ENCODE data around the gene TMEM272. TPM values are rescaled to one million over a fixed set of nuclear protein-coding genes. Genes with fewer than 3 reads are reported as not detected.

The TMEM272 gene
- polyA plus RNA-seq, 1 donor: 1.1 TPM

GRCh38 chr13:51838240-51838846, 6.6 kb downstream of the TMEM272 start:
- H3K9me3 ChIP-seq (ENCODE audit: control insufficient read depth, low read depth, low read length): no peaks in the 10 kb centered on the region
- no peaks in the 10 kb centered on the region for H3K27me3 ChIP-seq (ENCODE audit: control insufficient read depth, insufficient read depth, low read length)
- H3K27ac ChIP-seq (ENCODE audit: low read length): no peak overlapping the region
- no peak for DNase-seq
- no peaks in the 10 kb centered on the region for H3K36me3 ChIP-seq (ENCODE audit: control insufficient read depth, insufficient read depth, low read length)
- no CpG with 5 or more reads among the region's 8 CpGs for WGBS (ENCODE audit: insufficient coverage, low lambda C conversion rate)
- no peaks in the 10 kb centered on the region for H3K4me1 ChIP-seq (ENCODE audit: control insufficient read depth, insufficient read depth, low read length)
- H3K4me3 ChIP-seq (ENCODE audit: low read length): no peak overlapping the region

- H3K36me3 ChIP-seq (ENCODE audit: control insufficient read depth, insufficient read depth, low read length): no peaks in the 10 kb centered on the region
- no peaks in the 10 kb centered on the region for H3K27me3 ChIP-seq (ENCODE audit: control insufficient read depth, insufficient read depth, low read length)
- no peaks in the 10 kb centered on the region for H3K9me3 ChIP-seq (ENCODE audit: control insufficient read depth, low read depth, low read length)
- H3K4me1 ChIP-seq (ENCODE audit: control insufficient read depth, insufficient read depth, low read length): no peaks in the 10 kb centered on the region
- no peak for DNase-seq
- no CpG with 5 or more reads among the region's 3 CpGs for WGBS (ENCODE audit: insufficient coverage, low lambda C conversion rate)
- no peak overlapping the region for H3K4me3 ChIP-seq (ENCODE audit: low read length)
- H3K27ac ChIP-seq (ENCODE audit: low read length): no peak overlapping the region
Measured at GRCh38 chr13:51837016-51837415, 8.0 kb downstream of the TMEM272 start.

GRCh38 chr13:51834581-51835171, 10.3 kb downstream of the TMEM272 start:
- DNase-seq: no peak
- Histone ChIP-seq H3K27ac (ENCODE audit: low read length) (no peak overlapping the region), H3K4me1 (ENCODE audit: control insufficient read depth, insufficient read depth, low read length) (no peaks in the 10 kb centered on the region), H3K36me3 (ENCODE audit: control insufficient read depth, insufficient read depth, low read length) (no peaks in the 10 kb centered on the region), H3K9me3 (ENCODE audit: control insufficient read depth, low read depth, low read length) (no peaks in the 10 kb centered on the region), H3K4me3 (ENCODE audit: low read length) (no peak overlapping the region), H3K27me3 (ENCODE audit: control insufficient read depth, insufficient read depth, low read length) (no peaks in the 10 kb centered on the region)
- WGBS (ENCODE audit: insufficient coverage, low lambda C conversion rate): no CpG with 5 or more reads among the region's 7 CpGs

GRCh38 chr13:51833980-51834379, 11.0 kb downstream of the TMEM272 start:
- no CpG with 5 or more reads among the region's 10 CpGs for WGBS (ENCODE audit: insufficient coverage, low lambda C conversion rate)
- DNase-seq: no peak
- H3K4me3 ChIP-seq (ENCODE audit: low read length): no peak overlapping the region

GRCh38 chr13:51832471-51833152, 12.4 kb downstream of the TMEM272 start:
- H3K4me3 ChIP-seq (ENCODE audit: low read length): no peak overlapping the region
- 93% methylated on average over 3 of the region's 6 CpGs for WGBS (ENCODE audit: insufficient coverage, low lambda C conversion rate)
- H3K9me3 ChIP-seq (ENCODE audit: control insufficient read depth, low read depth, low read length): no peaks in the 10 kb centered on the region
- no peak overlapping the region for H3K27ac ChIP-seq (ENCODE audit: low read length)
- no peaks in the 10 kb centered on the region for H3K36me3 ChIP-seq (ENCODE audit: control insufficient read depth, insufficient read depth, low read length)
- H3K27me3 ChIP-seq (ENCODE audit: control insufficient read depth, insufficient read depth, low read length): no peaks in the 10 kb centered on the region
- no peaks in the 10 kb centered on the region for H3K4me1 ChIP-seq (ENCODE audit: control insufficient read depth, insufficient read depth, low read length)
- DNase-seq: no peak

More at GRCh38 chr13:51833980-51834379, 11.0 kb downstream of the TMEM272 start:
- no peak overlapping the region for H3K27ac ChIP-seq (ENCODE audit: low read length)
- H3K4me1 ChIP-seq (ENCODE audit: control insufficient read depth, insufficient read depth, low read length): no peaks in the 10 kb centered on the region
- no peaks in the 10 kb centered on the region for H3K9me3 ChIP-seq (ENCODE audit: control insufficient read depth, low read depth, low read length)
- no peaks in the 10 kb centered on the region for H3K36me3 ChIP-seq (ENCODE audit: control insufficient read depth, insufficient read depth, low read length)
- no peaks in the 10 kb centered on the region for H3K27me3 ChIP-seq (ENCODE audit: control insufficient read depth, insufficient read depth, low read length)

- no peak overlapping the region for H3K4me3 ChIP-seq (ENCODE audit: low read length)
- H3K27ac ChIP-seq (ENCODE audit: low read length): no peak overlapping the region
- H3K36me3 ChIP-seq (ENCODE audit: control insufficient read depth, insufficient read depth, low read length): no peaks in the 10 kb centered on the region
- H3K9me3 ChIP-seq (ENCODE audit: control insufficient read depth, low read depth, low read length): no peaks in the 10 kb centered on the region
- H3K4me1 ChIP-seq (ENCODE audit: control insufficient read depth, insufficient read depth, low read length): no peaks in the 10 kb centered on the region
- no peaks in the 10 kb centered on the region for H3K27me3 ChIP-seq (ENCODE audit: control insufficient read depth, insufficient read depth, low read length)
- no CpG with 5 or more reads among the region's 5 CpGs for WGBS (ENCODE audit: insufficient coverage, low lambda C conversion rate)
- DNase-seq: no peak
Measured at GRCh38 chr13:51831519-51831918, 13.5 kb downstream of the TMEM272 start.

DNA sequence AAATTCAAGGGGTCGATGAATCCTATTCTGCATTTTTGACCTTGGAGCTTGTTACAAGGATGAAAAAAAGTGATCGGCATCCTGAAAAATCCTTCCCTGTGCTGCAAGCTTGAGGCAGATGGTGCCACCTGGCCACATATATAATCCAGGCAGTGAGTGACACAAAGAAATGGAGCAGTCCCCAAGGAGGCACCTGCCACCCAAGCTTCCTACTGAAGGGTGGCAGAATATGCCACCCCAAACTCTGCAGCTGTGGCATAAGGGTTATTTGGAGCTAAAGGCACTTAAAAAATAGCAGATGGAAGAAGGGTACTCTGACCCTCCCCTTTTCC, 15.4 kb downstream of the TMEM272 start:
- Histone ChIP-seq H3K27ac (ENCODE audit: low read length) (no peak overlapping the region), H3K9me3 (ENCODE audit: control insufficient read depth, low read depth, low read length) (no peaks in the 10 kb centered on the region), H3K4me3 (ENCODE audit: low read length) (no peak overlapping the region), H3K27me3 (ENCODE audit: control insufficient read depth, insufficient read depth, low read length) (no peaks in the 10 kb centered on the region), H3K36me3 (ENCODE audit: control insufficient read depth, insufficient read depth, low read length) (no peaks in the 10 kb centered on the region), H3K4me1 (ENCODE audit: control insufficient read depth, insufficient read depth, low read length) (no peaks in the 10 kb centered on the region)
- DNase-seq: no peak
- 100% methylated on average over 1 of the region's 2 CpGs for WGBS (ENCODE audit: insufficient coverage, low lambda C conversion rate)

DNA sequence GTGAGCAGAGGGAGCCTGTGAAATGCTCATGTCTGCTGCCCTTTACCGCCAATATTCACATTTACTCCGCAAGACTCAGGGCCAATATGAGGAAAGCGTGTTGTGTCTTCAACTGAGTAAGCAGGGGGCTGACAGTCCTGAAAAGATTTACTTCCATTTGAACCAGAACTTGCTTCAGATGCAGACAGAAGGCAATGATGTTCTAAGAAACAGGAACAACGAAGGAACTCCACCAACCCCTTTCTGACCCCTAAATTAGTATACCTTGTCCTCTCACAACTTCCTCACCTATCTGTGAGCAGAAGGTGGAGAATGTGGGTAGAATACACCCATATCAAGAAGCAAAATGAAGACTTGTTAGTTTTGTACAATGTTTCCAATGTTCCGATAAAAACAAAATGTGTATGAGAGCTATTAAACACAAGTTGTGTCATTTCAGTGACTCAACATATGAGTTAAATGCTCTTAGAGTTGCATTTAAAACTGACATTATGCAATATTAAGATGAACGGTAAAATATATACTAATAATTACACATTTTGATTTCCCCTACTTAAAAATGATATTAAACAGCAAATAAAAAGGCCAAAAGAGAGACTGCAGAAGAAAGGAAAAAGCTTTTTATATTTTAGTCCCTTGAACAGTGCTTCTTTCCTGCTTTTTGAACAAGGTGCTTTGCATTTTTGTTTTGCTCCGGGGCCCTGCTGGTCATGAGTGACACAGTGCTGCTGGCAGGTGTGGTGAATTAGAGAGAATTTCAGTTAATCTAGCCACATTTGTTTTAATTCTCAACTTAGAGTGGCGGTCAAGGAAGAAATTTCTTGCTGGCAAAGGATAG, 16.0 kb downstream of the TMEM272 start:
- H3K27me3 ChIP-seq (ENCODE audit: control insufficient read depth, insufficient read depth, low read length): no peaks in the 10 kb centered on the region

GRCh38 chr13:51827254-51827653, 17.7 kb downstream of the TMEM272 start:
- H3K4me1 ChIP-seq (ENCODE audit: control insufficient read depth, insufficient read depth, low read length): no peaks in the 10 kb centered on the region
- no CpG with 5 or more reads among the region's 4 CpGs for WGBS (ENCODE audit: insufficient coverage, low lambda C conversion rate)
- H3K4me3 ChIP-seq (ENCODE audit: low read length): no peak overlapping the region
- H3K27ac ChIP-seq (ENCODE audit: low read length): no peak overlapping the region
- DNase-seq: no peak
- H3K27me3 ChIP-seq (ENCODE audit: control insufficient read depth, insufficient read depth, low read length): no peaks in the 10 kb centered on the region
- H3K9me3 ChIP-seq (ENCODE audit: control insufficient read depth, low read depth, low read length): no peaks in the 10 kb centered on the region
- no peaks in the 10 kb centered on the region for H3K36me3 ChIP-seq (ENCODE audit: control insufficient read depth, insufficient read depth, low read length)

More for the DNA sequence above, 16.0 kb downstream of the TMEM272 start:
- Histone ChIP-seq H3K4me1 (ENCODE audit: control insufficient read depth, insufficient read depth, low read length) (no peaks in the 10 kb centered on the region), H3K27ac (ENCODE audit: low read length) (no peak overlapping the region), H3K36me3 (ENCODE audit: control insufficient read depth, insufficient read depth, low read length) (no peaks in the 10 kb centered on the region), H3K4me3 (ENCODE audit: low read length) (no peak overlapping the region), H3K9me3 (ENCODE audit: control insufficient read depth, low read depth, low read length) (no peaks in the 10 kb centered on the region)
- DNase-seq: no peak
- WGBS (ENCODE audit: insufficient coverage, low lambda C conversion rate): 100% methylated on average over 1 of the region's 8 CpGs

DNA sequence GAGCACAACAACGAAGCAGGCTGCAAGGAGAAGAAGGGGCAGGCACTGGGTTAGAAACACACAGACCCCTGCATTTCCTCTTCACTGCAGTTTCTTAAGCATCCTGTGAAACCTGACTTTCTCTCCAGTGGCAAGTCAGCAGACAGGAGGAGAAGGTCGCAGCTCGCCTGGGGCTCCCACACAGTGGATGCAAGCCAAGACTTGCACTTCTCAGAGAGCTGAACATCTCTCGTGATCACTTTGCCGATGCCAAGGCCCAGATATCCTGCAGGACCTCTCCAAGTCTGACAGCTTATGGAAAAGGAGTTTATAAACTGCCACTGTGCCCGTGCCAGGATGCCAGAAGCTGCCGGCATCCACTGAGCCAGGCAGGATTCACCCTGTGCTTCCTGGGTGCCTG, 18.4 kb downstream of the TMEM272 start:
- Histone ChIP-seq H3K4me3 (ENCODE audit: low read length) (no peak overlapping the region), H3K9me3 (ENCODE audit: control insufficient read depth, low read depth, low read length) (no peaks in the 10 kb centered on the region), H3K36me3 (ENCODE audit: control insufficient read depth, insufficient read depth, low read length) (no peaks in the 10 kb centered on the region), H3K27me3 (ENCODE audit: control insufficient read depth, insufficient read depth, low read length) (no peaks in the 10 kb centered on the region), H3K4me1 (ENCODE audit: control insufficient read depth, insufficient read depth, low read length) (no peaks in the 10 kb centered on the region), H3K27ac (ENCODE audit: low read length) (no peak overlapping the region)
- no peak for DNase-seq
- no CpG with 5 or more reads among the region's 7 CpGs for WGBS (ENCODE audit: insufficient coverage, low lambda C conversion rate)

All from large intestine (tissue), 3 donors.